ENCODE measurements around the gene UQCR11. TPM values are rescaled to one million over a fixed set of nuclear protein-coding genes. Genes with fewer than 3 reads are reported as not detected.

Gene UQCR11
- total and polyA plus RNA-seq, 8 donors = 60.4 to 232 (median 88.4) TPM

DNA sequence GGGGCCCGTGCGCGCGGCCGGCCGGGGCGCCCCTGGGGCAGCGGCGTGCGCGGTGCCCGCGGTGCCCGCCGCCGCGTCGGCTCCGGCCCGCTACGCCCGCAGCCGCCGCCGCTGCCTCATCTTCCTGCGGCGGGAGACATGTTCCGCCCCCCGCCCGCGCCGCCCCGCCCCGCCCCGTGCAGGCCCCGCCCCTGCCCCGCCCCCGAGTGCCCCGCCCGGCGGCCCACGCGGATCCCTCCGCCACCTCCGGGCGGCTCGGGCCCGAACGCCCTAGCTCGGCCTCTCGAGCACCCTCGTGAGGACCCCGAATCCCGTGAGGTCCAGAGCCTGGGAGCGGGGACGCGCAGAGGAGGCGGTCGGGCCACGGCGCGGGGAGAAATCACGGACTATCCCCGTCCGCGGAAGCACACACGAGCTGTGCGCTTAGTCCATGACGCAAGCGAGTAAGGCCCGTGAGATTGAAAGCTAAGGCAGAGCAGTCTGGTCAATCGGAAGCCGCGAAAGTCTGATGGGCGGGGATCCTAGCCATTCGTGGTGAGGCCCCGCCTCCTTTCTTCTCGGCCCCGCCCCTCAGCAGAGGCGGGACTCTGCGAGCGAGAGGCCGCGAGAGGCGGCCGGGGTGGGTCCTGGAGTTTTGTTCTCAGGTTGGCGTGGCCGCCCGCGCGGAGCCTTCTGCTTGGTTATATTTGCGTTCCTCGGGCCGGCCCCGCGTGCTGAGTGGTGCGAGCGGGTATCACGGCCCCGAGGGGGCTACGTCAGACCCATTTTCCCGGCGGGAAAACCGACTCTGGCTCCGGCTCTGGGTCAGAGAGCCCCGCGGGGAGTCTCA is 47.4 kb upstream of the UQCR11 start, which contains the start of gene TCF3:
TSS of gene TCF3 (minus strand) at position 145 of the 829 bp plus-strand sequence. CDS start 2,367 bp downstream, outside the sequence.
- Histone ChIP-seq H3K4me1 (peaks cover 4 to 30% of the 10 kb centered on the region in 2 donors), H3K4me3 (peak within 1 kb of the TSS; percentile 62 to 84), H3K36me3 (peaks cover 0 to 4% of the 10 kb centered on the region in 2 donors), H3K27ac (peak within 1 kb of the TSS; percentile 97 to 98), H3K27me3 (peaks cover 0 to 14% of the 10 kb centered on the region in 2 donors), H3K9me3 (no peaks in the 10 kb centered on the region)
- ATAC-seq (peak; percentile 98), DNase-seq (peak; percentile 98 to 99 (median 99))
- TF ChIP-seq, protein P1, sequence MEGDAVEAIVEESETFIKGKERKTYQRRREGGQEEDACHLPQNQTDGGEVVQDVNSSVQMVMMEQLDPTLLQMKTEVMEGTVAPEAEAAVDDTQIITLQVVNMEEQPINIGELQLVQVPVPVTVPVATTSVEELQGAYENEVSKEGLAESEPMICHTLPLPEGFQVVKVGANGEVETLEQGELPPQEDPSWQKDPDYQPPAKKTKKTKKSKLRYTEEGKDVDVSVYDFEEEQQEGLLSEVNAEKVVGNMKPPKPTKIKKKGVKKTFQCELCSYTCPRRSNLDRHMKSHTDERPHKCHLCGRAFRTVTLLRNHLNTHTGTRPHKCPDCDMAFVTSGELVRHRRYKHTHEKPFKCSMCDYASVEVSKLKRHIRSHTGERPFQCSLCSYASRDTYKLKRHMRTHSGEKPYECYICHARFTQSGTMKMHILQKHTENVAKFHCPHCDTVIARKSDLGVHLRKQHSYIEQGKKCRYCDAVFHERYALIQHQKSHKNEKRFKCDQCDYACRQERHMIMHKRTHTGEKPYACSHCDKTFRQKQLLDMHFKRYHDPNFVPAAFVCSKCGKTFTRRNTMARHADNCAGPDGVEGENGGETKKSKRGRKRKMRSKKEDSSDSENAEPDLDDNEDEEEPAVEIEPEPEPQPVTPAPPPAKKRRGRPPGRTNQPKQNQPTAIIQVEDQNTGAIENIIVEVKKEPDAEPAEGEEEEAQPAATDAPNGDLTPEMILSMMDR (IDR thresholded peaks at IDR 0.05) = no peak
- intact Hi-C loops (cut with DNase I) = no loop called here

DNA sequence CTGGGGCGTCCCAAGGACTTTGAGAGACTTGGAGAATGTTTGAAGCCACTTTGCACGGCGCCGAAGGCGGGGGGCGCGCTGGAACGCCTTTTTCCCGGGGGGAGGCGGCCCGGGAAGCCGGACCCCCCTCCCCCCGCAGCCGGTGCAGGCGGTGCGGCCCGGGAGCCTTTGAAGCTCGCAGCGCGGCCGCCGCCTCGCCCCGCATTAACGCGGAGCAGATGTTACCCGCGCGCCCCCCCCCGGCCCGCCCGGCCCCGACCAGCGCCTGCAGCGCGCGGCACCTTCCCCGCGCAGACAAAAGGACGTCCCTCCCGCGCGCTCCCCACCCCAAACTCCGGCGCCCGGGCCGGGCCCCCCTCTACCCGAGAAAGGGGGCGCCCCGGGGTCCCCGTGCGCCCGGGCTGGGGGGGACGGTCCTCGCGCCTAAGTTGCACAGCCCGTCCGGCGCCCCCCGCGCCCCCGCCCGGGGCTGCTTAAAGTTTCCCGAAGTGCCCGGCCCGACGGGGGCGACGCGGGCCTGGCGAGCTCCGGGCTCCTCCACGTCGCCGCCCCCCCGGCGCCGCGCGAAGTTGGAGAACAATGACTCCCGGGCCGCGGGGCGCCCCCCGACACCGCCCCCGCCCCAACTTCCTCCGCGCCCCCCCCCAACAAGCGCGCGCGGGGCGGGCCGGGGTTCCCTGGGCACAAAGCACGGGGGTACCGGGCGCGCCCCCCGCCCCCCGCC is 46.5 kb upstream of the UQCR11 start:
- H3K27ac ChIP-seq = peak overlapping the region; percentile 44 to 67
- H3K4me1 ChIP-seq = peaks cover 4 to 30% of the 10 kb centered on the region in 2 donors
- DNase-seq = peak in 2 of 4 donors; percentile 55 to 84
- H3K4me3 ChIP-seq = peak overlapping the region; percentile 62 to 84
- peaks cover 0 to 11% of the 10 kb centered on the region in 2 donors for H3K36me3 ChIP-seq
- intact Hi-C loops (cut with DNase I) = no loop called here
- H3K9me3 ChIP-seq = no peaks in the 10 kb centered on the region
- H3K27me3 ChIP-seq = peaks cover 0 to 13% of the 10 kb centered on the region in 2 donors
- no peak for ATAC-seq
- TF ChIP-seq, protein P1 (IDR thresholded peaks at IDR 0.05) = no peak

DNA sequence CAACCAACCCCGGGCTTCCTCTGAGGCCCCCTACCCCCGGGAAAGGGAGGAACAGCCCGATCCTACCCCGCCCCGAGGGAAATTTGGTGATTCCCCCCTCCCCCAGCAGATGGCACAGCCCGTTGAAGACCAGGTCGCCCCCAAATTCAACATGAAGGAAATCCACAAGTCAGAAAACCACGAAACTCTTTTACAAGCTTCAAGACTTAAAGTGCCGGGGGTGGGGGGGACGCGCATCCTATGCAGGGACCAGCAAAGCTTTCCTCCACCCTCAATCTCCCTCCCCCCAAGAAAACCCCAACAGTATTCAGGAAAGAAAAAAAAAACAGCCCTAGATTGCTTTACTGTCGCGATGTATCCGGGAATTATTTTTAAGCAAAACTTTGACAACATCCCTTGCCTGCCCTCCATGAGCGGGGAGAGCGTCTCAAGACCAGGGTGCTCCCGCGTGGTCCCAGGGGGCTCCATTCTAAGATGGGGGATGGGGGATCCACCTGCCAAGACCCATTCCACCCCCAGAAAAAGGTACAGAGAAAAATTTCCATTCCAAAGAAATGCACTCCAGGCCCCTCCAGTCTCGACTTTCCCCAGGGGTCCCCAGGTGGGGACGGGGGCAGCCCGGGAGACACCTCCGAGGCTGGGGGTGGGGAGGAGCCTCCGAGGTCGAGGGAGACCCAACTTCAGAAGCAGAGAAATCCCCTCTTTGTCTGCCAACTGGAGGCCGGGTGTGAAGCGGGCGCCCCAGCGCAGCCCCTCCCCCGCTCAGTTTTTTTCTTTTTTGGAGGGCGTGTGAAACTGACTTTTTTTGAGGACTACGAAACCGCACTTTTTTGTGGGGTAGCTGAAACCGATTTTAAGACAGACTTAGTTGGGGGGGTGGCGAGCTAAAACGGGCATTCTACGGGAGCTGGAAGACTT is 45.6 kb upstream of the UQCR11 start:
- TF ChIP-seq, protein P1 (IDR thresholded peaks at IDR 0.05) = no peak
- ATAC-seq = no peak
- no peak overlapping the region for H3K27ac ChIP-seq
- H3K36me3 ChIP-seq = peaks cover 0 to 20% of the 10 kb centered on the region in 2 donors
- H3K4me1 ChIP-seq = peaks cover 4 to 30% of the 10 kb centered on the region in 2 donors
- peak overlapping the region; percentile 62 to 84 for H3K4me3 ChIP-seq
- H3K27me3 ChIP-seq = peaks cover 0 to 13% of the 10 kb centered on the region in 2 donors
- peak in 2 of 4 donors; percentile 51 to 71 for DNase-seq
- intact Hi-C loops (cut with DNase I) = no loop called here
- no peaks in the 10 kb centered on the region for H3K9me3 ChIP-seq

DNA sequence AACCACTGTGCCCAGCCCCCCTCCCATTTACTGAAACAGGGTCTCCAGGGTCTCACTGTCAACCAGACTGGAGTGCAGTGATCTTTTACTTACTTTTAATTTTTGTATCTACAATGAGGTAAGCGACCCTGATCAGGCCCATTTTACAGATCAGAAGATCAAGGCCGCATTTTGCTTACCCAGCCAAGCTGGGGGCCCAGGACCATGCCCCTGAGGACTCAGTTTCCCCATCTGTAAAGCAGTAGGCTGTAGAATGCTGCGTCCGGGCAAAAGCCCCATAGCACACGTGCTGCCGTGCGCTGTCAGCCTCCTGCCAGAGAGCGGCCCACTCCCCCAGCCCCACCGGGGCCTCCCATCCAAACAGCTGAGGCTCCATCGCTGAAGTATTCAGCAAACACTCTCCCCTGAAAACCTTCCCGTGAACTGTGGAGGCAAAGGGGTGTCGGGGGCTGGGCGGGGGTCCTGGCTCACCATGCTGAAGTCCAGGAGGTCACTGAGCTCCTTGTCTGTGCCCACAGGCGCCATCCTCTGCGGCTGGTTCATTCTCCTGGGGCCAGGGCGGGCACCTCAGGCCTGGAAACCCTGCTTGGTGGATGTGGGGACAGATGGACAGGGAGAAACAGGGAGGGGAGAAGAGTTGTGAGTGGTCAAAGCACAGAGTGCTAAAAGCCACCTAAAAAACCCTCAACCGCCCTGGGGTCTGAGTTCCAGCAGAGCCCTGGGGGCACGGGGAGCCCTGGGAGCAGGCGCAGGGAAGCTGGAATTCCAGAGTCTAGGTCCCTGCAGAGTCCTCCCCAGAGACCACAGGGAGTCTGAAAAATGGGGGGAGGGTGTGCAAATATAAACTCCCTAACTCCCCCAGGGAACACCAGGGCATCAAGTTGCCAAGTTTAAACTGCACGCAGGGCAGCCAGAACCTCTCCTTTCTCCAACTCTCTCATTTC is 44.7 kb upstream of the UQCR11 start:
- intact Hi-C loops (cut with DNase I) = no loop called here
- Histone ChIP-seq H3K27me3 (peaks cover 0 to 13% of the 10 kb centered on the region in 2 donors), H3K27ac (no peak overlapping the region), H3K4me1 (peaks cover 4 to 30% of the 10 kb centered on the region in 2 donors), H3K9me3 (no peaks in the 10 kb centered on the region), H3K4me3 (no peak overlapping the region), H3K36me3 (peaks cover 0 to 29% of the 10 kb centered on the region in 2 donors)
- DNase-seq = peak in 1 of 4 donors; percentile 54
- TF ChIP-seq, protein P1 (IDR thresholded peaks at IDR 0.05) = no peak
- ATAC-seq = no peak
